ENCODE data around the gene SHANK2.

DNA sequence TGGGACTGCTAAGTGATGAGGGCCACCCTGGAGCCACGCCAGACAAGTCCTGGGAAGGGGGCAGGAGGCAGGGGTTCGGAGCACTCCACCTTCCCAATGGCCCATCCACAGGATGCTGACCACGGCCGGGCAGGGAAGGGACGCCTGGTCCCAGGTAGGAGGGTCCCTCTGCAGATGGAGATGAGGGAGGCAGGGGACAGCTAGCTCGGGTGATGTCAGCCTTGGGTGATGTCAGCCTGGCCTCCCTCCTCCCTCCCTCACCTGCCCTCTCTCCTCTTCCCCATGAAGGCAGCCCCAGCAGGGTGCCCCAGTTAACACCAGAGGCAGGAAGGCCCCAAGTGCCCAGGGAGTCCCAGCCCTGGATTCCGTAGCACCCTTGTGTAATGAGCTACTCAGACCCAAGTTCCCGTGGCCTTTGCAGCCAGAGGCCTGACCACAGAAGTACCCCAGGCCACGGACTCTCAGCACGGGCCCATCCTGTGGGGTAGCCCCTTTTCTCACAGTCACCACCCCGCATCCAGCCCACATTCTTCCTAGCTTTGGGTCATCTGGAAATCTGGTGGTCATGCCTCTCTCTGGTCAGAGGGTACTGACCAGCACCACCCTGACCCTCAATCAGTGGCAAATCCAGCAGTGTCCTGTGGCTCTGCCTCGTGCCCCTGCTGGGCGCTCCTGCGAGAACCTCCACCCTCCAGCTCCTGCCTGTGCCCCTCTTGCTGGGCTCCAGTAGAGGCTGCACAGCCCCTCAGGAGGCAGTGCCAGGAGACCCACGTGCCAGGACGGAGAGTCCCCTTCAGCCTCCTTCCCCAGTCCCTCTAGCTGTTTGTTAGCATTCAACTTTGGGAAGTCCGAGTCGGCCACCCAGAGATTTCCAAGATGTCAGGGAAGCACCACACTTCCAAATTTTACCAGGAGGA lies 47.4 kb downstream of the SHANK2 start:
- TF ChIP-seq CTCF (IDR thresholded peaks at IDR 0.05; ENCODE audit: poor library complexity, severe bottlenecking) (no peak), TAF1 (IDR thresholded peaks at IDR 0.05; ENCODE audit: low read depth) (no peak), EZH2 (IDR thresholded peaks at IDR 0.05; ENCODE audit: borderline replicate concordance, insufficient read depth, low read length, poor library complexity, severe bottlenecking) (no peak)
